Hippocampal formation (tissue), 2 donors: ENCODE data around the gene NXN.
"Not testable (repeated sequence)": the region's sequence is repeated elsewhere in the genome, so short reads cannot be mapped to it uniquely, and the experiment has no call there.

Source experiments
- DNase-seq, 2 donors: peaks; one replicate each; lab custom pipeline; 2025; lab: John Stamatoyannopoulos, UW

The NXN gene

GRCh38 chr17:862582-862981 is 117.0 kb downstream of the NXN start:
- DNase-seq: no peak

- DNase-seq: no peak
Measured at GRCh38 chr17:861364-861763, 118.2 kb downstream of the NXN start.

- no peak for DNase-seq
Measured at GRCh38 chr17:860805-861204, 118.8 kb downstream of the NXN start.

- no peak for DNase-seq
Measured at GRCh38 chr17:859824-860195, 119.8 kb downstream of the NXN start.

GRCh38 chr17:859061-859823 is 120.3 kb downstream of the NXN start:
- no peak for DNase-seq

- DNase-seq: no peak
Measured at GRCh38 chr17:856149-856548, 123.4 kb downstream of the NXN start.

- no peak for DNase-seq
Measured at GRCh38 chr17:855569-855968, 124.0 kb downstream of the NXN start.

GRCh38 chr17:852850-853249 is 126.7 kb downstream of the NXN start:
- not testable (repeated sequence) for DNase-seq

- DNase-seq: no peak
Measured at GRCh38 chr17:852349-852748, 127.2 kb downstream of the NXN start.

- DNase-seq: no peak
Measured at GRCh38 chr17:851924-852323, 127.7 kb downstream of the NXN start.

GRCh38 chr17:850851-851763 is 128.5 kb downstream of the NXN start:
- no peak for DNase-seq

- DNase-seq: no peak
Measured at GRCh38 chr17:850086-850850, 129.3 kb downstream of the NXN start.

- DNase-seq: no peak
Measured at GRCh38 chr17:848402-848801, 131.2 kb downstream of the NXN start.

GRCh38 chr17:846901-847843 is 132.4 kb downstream of the NXN start:
- DNase-seq: no peak

GRCh38 chr17:841313-841712 is 138.3 kb downstream of the NXN start:
- no peak for DNase-seq

GRCh38 chr17:838486-838885 is 141.1 kb downstream of the NXN start:
- DNase-seq: no peak

- DNase-seq: no peak
Measured at GRCh38 chr17:836151-836550, 143.4 kb downstream of the NXN start.

GRCh38 chr17:835721-836120 is 143.9 kb downstream of the NXN start:
- not testable (repeated sequence) for DNase-seq

GRCh38 chr17:835263-835662 is 144.3 kb downstream of the NXN start:
- DNase-seq: no peak

GRCh38 chr17:834136-834535 is 145.4 kb downstream of the NXN start:
- no peak for DNase-seq

- DNase-seq: no peak
Measured at GRCh38 chr17:830950-831349, 148.6 kb downstream of the NXN start.
